Endodermal cell (in vitro differentiated cells): ENCODE results near the gene SLIT1. TPM values are rescaled to one million over a fixed set of nuclear protein-coding genes. Genes with fewer than 3 reads are reported as not detected.

Experiments used
- DNase-seq: peaks from one replicate; pipeline ENCODE4 v3.0.0-alpha.2; 2017
- H3K27ac ChIP-seq: 2 replicates; pipeline ENCODE4 v1.5.1; 2013; ENCODE audit warnings: mild to moderate bottlenecking, low read depth, low read length, moderate library complexity
- H3K27me3 ChIP-seq: 2 replicates; pipeline ENCODE4 v1.6.1; 2013; ENCODE audit warnings: mild to moderate bottlenecking, low read length, moderate library complexity; ENCODE audit not compliant: insufficient read depth, control insufficient read depth, poor library complexity, severe bottlenecking
- H3K36me3 ChIP-seq: 2 replicates; pipeline ENCODE4 v1.7.0; 2013; ENCODE audit warnings: mild to moderate bottlenecking, low read length, moderate library complexity; ENCODE audit not compliant: control insufficient read depth, insufficient read depth
- H3K4me1 ChIP-seq: one replicate; pipeline ENCODE4 v1.7.0; 2013; ENCODE audit warnings: low read length; ENCODE audit not compliant: control insufficient read depth, insufficient read depth
- H3K4me3 ChIP-seq: 2 replicates; pipeline ENCODE4 v1.5.1; 2013; ENCODE audit warnings: mild to moderate bottlenecking, low read length, moderate library complexity
- H3K9ac ChIP-seq: 2 replicates; pipeline ENCODE4 v1.6.1; 2013; ENCODE audit warnings: mild to moderate bottlenecking, low read length, moderate library complexity; ENCODE audit not compliant: poor library complexity, severe bottlenecking; ENCODE audit errors: extremely low read depth
- H3K9me3 ChIP-seq: 2 replicates; pipeline ENCODE4 v1.6.1; 2013; ENCODE audit warnings: mild to moderate bottlenecking, low read length, moderate library complexity; ENCODE audit not compliant: control insufficient read depth
- H3K27ac Mint-ChIP-seq: 2 replicates; pipeline ENCODE4 v1.8.0; 2020; ENCODE audit warnings: mixed read lengths
- H3K27me3 Mint-ChIP-seq: 2 replicates; pipeline ENCODE4 v1.8.0; 2021; ENCODE audit warnings: mild to moderate bottlenecking, mixed read lengths; ENCODE audit not compliant: insufficient read depth
- H3K36me3 Mint-ChIP-seq: 2 replicates; pipeline ENCODE4 v1.8.0; 2020; ENCODE audit warnings: low read depth, mixed read lengths
- H3K4me1 Mint-ChIP-seq: 2 replicates; pipeline ENCODE4 v1.8.0; 2020; ENCODE audit warnings: mixed read lengths
- H3K4me3 Mint-ChIP-seq: 2 replicates; pipeline ENCODE4 v1.8.0; 2020; ENCODE audit warnings: mild to moderate bottlenecking, moderate library complexity, mixed read lengths
- H3K9me3 Mint-ChIP-seq: 2 replicates; pipeline ENCODE4 v1.8.0; 2020; ENCODE audit warnings: mild to moderate bottlenecking, mixed read lengths
- WGBS, 2 experiments: methylation state at CpG; one replicate each; pipeline versions ENCODE4 v1.1.5 to v1.1.7; 2013; ENCODE audit warnings: missing lambda C conversion rate in 2 of 2, mixed read lengths in 1 of 2; ENCODE audit not compliant: insufficient coverage in 1 of 2, insufficient read length in 1 of 2; 5-methylcytosine and 5-hydroxymethylcytosine counted together
- total RNA-seq, 2 donors: library from RNA; stranded (reverse); fragmentation: NEBNext Ultra II Directional in 1 of 2; extraction: Animal tissue kit (Norgen Biotek cat#: 25700) in 1 of 2; gene quantifications; 2 replicates in 1 of 2; 3 replicates in 1 of 2; pipeline ENCODE4 v1.2.1, GENCODE V29; 2021
- TF ChIP-seq, protein P1 (sequence below): fragments of 200-600 bp; sonication (generic); conservative IDR thresholded peaks from 2 replicates; pipeline ENCODE4 v1.5.0; 2021; ENCODE audit warnings: antibody characterized with exemption, mild to moderate bottlenecking

SLIT1 gene
- total RNA-seq, 2 donors from 2014 or later = 0.97 to 2.4 TPM

DNA sequence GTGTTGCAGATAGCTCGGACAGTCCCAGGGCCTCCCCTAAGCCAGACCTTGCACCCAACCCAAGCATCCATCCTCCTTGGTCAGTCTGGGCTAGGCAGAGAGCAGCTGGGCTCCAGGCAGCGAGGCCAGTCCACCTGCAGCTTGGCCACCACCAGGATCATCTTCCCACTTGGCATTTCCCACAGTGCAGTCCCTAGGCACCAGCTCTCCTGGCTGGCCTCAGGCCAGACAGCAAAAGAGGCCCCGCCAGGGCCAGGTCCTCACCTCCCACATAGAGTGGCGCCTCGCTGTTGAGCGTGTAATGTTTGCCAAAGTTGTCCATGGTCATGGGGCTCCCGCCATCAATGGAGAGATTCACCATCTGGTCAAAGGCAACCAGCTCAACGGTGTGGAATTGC is 182.0 kb downstream of the SLIT1 start:
- WGBS, 2 experiments = 95 to 96% methylated on average over 7 to 8 of the region's 8 CpGs
- H3K27ac Mint-ChIP-seq = no peak overlapping the region

DNA sequence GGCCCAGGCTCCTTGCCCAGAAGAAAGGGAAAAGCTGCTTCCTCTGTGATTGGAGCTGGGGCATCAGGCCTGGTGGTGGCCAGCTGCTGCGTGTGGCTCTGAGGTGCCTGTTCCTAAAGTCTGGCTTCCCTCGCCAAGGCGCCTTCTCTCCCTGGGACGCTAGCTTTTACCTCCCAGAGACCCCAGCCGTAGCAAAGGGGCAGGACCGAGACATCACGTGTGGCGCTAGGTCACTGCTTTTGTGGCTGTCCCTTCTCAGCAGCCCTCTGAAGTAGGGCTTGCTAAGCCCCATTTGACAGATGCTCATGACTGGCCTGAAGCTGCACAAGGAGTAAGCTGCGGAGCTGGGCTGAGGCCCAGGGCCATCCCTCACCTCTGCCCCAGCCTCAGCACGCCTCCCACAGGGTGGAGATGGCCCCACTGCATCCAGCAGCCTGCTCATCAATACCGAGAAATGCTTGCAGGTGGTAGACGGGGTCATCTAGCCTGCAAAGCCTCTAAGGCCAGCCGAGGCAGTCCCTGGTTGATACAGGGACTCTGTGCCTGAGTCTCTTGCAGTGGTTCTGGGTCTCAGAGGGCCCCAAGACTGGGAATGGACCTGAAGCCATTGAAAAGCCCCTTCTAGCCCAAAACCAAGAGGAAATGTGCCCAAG is 182.5 kb downstream of the SLIT1 start:
- H3K27ac Mint-ChIP-seq = no peak overlapping the region
- TF ChIP-seq, protein P1, sequence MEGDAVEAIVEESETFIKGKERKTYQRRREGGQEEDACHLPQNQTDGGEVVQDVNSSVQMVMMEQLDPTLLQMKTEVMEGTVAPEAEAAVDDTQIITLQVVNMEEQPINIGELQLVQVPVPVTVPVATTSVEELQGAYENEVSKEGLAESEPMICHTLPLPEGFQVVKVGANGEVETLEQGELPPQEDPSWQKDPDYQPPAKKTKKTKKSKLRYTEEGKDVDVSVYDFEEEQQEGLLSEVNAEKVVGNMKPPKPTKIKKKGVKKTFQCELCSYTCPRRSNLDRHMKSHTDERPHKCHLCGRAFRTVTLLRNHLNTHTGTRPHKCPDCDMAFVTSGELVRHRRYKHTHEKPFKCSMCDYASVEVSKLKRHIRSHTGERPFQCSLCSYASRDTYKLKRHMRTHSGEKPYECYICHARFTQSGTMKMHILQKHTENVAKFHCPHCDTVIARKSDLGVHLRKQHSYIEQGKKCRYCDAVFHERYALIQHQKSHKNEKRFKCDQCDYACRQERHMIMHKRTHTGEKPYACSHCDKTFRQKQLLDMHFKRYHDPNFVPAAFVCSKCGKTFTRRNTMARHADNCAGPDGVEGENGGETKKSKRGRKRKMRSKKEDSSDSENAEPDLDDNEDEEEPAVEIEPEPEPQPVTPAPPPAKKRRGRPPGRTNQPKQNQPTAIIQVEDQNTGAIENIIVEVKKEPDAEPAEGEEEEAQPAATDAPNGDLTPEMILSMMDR = no peak
- H3K4me1 Mint-ChIP-seq = no peaks in the 10 kb centered on the region
- Histone ChIP-seq H3K27me3 (no peaks in the 10 kb centered on the region), H3K36me3 (no peaks in the 10 kb centered on the region), H3K9ac (no peak overlapping the region), H3K4me1 (no peaks in the 10 kb centered on the region), H3K4me3 (no peak overlapping the region), H3K27ac (no peak overlapping the region), H3K9me3 (peaks cover 13% of the 10 kb centered on the region)
- no peaks in the 10 kb centered on the region for H3K27me3 Mint-ChIP-seq
- 91 to 96% methylated on average over 8 to 13 of the region's 13 CpGs for WGBS, 2 experiments
- H3K4me3 Mint-ChIP-seq = no peak overlapping the region
- peaks cover 12% of the 10 kb centered on the region for H3K9me3 Mint-ChIP-seq
- peak; percentile 38 for DNase-seq
- no peaks in the 10 kb centered on the region for H3K36me3 Mint-ChIP-seq

More for the DNA sequence above, 182.0 kb downstream of the SLIT1 start:
- Histone ChIP-seq H3K4me3 (no peak overlapping the region), H3K9me3 (peaks cover 15% of the 10 kb centered on the region), H3K4me1 (no peaks in the 10 kb centered on the region), H3K9ac (no peak overlapping the region), H3K27ac (no peak overlapping the region), H3K36me3 (no peaks in the 10 kb centered on the region), H3K27me3 (no peaks in the 10 kb centered on the region)
- Mint-ChIP-seq H3K9me3 (peaks cover 12% of the 10 kb centered on the region), H3K4me3 (no peak overlapping the region), H3K27me3 (no peaks in the 10 kb centered on the region), H3K36me3 (no peaks in the 10 kb centered on the region), H3K4me1 (no peaks in the 10 kb centered on the region)
- DNase-seq = peak; percentile 35
- TF ChIP-seq, protein P1 = no peak

DNA sequence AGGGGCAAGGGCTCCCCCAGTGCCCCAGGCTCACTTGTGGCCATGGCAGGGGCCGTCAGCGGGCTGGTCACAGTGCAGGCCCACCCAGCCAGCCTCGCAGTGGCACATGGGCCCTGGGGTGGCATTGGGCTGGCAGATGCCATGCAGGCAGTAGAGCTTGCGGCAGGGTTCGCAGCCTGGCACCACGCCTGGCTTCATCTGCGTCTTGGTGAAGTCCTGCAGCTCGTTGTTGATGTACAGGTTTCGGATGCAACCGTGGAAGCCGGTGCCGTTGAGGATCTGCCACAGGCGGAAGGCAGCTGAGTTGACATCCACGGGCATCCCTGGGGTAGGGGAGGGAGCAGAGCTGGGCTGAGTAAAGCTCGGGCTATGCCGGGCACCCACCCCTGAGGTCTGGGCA is 183.1 kb downstream of the SLIT1 start:
- Histone ChIP-seq H3K4me1 (no peaks in the 10 kb centered on the region), H3K27ac (no peak overlapping the region), H3K27me3 (no peaks in the 10 kb centered on the region), H3K36me3 (no peaks in the 10 kb centered on the region), H3K9ac (no peak overlapping the region), H3K4me3 (no peak overlapping the region), H3K9me3 (peaks cover 7% of the 10 kb centered on the region)
- Mint-ChIP-seq H3K27ac (no peak overlapping the region), H3K36me3 (no peaks in the 10 kb centered on the region), H3K4me3 (no peak overlapping the region), H3K9me3 (peaks cover 9% of the 10 kb centered on the region), H3K4me1 (no peaks in the 10 kb centered on the region), H3K27me3 (no peaks in the 10 kb centered on the region)
- WGBS, 2 experiments = 94 to 98% methylated on average over 12 to 16 of the region's 16 CpGs
- peak; percentile 33 for DNase-seq
- TF ChIP-seq, protein P1 = no peak
